ENCODE results near the gene STX5.
A peak's percentile ranks its signal among the peaks of the same experiment; 100 is the strongest.
"Not testable (repeated sequence)": the region's sequence is repeated elsewhere in the genome, so short reads cannot be mapped to it uniquely, and the experiment has no call there.

STX5 gene

DNA sequence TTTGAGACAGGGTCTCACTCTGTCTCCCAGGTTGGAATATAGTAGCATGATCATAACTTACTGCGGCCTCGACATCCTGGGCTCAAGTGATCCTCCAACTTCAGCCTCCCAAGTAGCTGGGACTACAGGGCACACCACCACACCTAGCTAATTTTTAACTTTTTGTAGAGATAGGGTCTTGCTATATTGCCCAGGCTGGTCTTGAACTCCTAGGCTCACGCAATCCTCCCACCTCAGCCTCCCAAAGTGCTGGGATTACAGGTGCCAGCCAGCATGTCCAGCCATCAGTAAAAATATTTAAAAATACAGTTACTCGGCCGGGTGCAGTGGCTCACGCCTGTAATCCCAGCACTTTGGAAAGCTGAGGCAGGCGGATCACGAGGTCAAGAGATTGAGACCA, 3.7 kb downstream of the STX5 start:
- not testable (repeated sequence) for DNase-seq

GRCh38 chr11:62823677-62824076, 8.2 kb downstream of the STX5 start:
- DNase-seq: no peak

GRCh38 chr11:62817129-62817528, 14.7 kb downstream of the STX5 start:
- no peak for DNase-seq

DNA sequence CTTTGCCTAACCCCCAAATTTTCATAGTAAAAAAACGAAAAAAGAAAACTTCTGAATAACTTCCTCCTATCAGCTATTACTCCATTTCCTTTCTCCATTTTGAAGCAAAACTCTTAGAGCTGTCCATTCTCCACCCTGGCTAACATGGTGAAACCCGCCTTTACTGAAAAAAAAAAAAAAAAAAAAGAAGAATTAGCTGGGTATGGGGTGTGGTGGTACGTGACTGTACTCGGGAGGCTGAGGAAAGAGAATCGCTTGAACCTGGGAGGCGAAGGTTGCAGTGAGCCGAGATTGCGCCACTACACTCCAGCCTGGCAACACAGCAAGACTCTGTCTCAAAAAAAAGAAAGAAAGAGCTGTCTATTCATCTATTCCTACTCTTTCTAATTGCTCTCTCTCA, 15.3 kb downstream of the STX5 start:
- peak; percentile 34 for DNase-seq

DNA sequence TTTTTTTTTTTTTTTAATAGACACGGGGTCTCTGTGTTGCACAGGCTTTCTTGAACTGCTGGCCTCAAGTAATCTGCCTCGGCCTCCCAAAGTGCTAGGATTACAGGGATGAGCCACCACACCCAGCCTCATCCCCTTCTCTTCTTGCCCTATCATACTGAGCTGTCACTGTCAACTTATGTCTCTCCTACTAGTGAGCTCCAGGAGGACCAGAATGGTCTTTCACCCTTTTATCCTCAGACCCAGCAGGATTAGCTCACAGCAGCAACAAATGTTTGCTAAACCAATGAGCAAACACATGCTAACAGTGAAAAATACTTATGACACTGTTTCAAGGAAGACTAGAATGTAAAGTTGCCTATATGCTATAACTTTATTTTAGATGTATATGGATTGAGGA, 20.2 kb downstream of the STX5 start:
- DNase-seq: no peak

- DNase-seq: no peak
Observed at GRCh38 chr11:62810748-62811147, 21.1 kb downstream of the STX5 start.

- DNase-seq: peak; percentile 26
Observed at GRCh38 chr11:62806611-62807121, 25.2 kb downstream of the STX5 start.

DNA sequence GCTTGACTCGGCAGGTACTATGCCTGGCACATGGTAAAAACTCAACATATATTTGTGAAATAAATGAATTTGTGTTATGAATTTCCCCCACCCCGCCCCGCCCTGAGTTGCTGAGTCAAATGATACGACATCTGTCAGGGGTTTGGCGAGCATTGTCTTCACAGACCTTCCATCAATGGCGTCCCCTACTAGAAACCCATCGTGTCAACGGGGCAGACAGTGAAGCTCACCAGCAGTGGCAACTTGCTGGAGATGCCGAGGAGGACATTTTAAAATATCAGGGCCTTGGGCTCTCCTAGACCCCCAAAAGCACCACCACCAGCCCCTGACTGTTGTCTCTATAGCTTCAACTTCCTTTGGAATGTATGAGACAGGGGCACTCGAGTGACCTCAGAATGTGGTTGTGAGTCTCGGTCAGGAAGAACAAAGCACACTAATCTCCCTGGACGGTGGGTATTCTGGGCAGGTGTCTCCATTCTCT, 25.9 kb downstream of the STX5 start:
- peak; percentile 59 for DNase-seq

GRCh38 chr11:62805076-62805892, 26.6 kb downstream of the STX5 start, which contains the start of gene NXF1:
Gene NXF1, minus strand, starts transcription at chr11:62805440. Its CDS starts 84 bp downstream, at chr11:62805356.
- DNase-seq: peak; percentile 97

DNA sequence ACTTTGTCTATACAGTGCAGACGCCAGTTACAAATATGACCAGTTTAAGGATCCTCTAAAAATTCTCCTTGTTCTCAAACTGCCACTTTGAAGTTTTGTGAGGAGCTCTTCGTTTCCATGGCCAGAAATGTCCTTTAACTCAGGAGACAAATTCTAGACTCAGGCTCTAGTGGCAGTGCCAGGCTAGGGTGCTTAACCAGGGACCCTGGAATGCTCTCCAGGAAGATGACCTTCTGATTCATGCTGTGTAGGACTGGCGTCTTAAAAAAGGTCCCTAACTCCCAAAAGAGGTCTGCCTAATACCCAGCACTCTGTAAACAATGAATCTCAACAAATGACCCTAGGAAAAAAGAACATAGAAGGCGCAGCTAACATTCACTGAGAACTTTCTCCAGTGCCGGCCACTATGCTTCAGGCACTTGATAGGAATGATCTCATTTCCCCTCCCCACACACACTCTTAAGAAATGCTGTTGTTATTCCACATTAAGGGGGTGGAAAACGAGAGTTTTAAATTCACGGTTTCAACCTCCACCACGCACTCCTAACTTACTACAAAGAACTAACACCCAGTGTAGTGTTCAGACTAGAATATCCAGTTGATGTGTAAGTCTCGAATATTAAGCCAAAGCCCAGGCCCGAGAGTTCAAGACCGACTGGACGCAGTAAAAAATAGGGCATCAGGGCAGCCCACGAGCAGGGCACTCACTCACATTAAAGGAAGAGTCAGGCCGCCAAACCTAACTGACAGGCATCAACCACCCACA, 27.4 kb downstream of the STX5 start:
- DNase-seq: peak; percentile 34

GRCh38 chr11:62801071-62801470, 30.8 kb downstream of the STX5 start:
- no peak for DNase-seq

- no peak for DNase-seq
Observed at GRCh38 chr11:62799486-62799885, 32.4 kb downstream of the STX5 start.

- DNase-seq: no peak
Observed at GRCh38 chr11:62796281-62796680, 35.6 kb downstream of the STX5 start.

DNA sequence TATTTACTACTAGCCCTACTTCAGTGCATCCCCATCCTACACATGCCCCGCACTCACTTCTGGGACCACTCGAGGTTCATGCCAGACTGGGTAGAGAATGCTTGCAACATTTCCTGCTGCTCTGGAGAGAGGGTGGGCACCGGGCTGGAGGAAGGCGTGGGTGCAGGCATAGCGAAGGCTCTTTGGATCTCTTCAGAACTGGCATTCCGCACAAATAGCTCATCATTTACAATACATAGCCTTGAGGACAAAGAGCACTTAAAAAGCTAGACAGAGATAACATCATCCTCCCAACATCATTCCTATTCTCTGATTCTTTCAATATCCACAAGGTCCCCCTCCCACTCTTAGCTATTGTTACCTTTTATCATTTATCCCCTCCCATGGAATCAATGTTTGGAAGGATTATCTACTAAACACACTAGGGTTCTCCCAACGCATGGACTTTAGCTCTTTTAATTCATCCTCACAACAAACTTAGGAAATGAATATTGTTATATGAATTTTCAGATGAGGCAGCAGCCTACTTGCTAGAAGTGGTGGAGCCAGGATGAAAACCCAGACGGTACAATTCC, 37.6 kb downstream of the STX5 start:
- DNase-seq: no peak

DNA sequence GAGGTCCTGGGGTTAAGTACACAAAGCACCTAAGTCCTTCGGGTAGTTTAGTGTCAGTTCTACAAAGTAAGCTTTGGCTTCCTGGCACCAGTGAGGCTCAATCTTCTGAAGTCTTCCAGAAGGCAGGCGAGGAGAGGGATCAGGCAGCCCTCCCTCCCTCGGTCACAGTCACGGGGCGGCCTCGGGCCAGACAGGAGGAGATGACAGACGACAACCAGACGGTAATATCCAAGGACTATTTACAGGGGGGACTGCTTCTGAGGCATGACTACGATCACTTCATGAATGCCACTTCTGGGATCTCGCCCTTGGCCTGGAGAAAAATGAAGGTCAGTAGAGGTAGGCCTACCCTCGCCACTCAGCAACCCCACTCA, 39.7 kb downstream of the STX5 start:
- DNase-seq: no peak

DNA sequence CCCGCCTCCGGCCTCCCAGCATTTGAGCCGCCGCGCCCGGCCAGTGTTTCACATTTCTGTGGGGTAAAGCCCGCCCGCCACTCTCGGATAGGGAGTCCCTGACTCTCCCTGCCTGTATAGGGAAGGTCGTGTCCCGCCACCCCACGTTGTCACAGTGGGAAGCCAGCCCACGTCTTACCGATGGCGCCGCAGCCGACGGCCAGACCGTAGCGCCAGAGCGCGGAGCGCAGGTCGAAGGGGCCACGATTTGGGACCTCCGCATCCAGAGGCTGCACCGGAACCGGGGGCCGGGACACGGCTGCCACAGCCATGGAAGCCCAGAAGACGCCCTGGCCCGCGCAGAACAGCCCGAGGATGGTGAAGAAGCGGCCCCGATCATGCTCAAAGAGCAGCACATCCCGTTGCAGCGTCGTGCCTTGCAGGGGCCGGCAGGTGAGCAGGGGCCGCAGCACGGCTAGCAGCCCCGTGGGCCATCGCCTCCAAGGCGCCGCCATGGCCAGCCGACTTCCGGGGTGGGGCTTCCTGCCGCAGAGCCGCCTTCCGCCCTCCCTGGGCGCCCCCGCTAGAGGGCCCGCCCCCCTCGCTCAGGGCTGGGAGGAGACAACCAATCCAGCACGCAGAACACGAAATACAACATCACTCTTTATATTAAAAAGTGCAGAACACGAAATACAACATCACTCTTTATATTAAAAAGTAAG, 40.2 kb downstream of the STX5 start, which contains the start of gene TMEM223:
TMEM223 (minus strand) TSS at position 506 of the 701 bp plus-strand sequence; CDS start at position 494, 12 bp downstream.
- DNase-seq: peak; percentile 96

DNA sequence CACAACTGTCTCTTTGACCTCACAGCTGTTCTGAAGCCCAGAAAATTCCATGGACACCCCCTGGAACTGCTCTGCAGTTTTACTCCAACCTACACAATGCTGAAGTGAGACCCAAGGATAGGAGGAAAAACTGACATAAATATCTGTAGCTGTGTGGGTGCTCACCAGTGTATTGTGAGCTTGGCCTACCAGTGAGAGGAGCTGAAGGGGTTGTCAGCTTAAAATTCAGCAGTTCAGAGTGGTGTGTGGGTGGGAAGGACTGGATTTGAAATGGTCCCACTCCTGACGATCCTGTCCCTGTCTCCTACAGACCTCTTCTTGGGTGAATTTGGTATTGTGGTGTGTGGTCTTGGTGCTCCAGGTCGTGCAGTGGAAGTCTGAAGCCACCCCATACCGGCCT, 42.3 kb downstream of the STX5 start:
- no peak for DNase-seq

DNA sequence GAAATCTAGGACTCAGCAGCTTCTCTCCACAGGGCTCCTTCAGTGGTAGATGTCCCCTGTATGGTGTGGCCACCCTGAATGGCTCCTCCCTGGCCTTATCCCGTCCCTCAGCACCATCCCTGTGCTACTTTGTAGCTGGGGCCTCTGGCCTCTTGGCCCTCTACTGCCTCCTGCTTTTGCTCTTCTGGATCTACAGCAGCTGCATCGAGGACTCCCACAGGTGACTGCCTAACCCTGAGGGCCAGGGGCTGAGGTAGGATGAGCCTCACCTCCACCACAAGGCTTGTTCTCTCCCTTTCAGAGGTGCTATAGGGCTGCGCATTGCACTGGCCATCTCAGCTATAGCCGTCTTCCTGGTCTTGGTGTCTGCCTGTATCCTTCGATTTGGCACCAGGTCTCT, 42.9 kb downstream of the STX5 start:
- no peak for DNase-seq

GRCh38 chr11:62787005-62787759, 44.7 kb downstream of the STX5 start, which contains the start of gene TMEM179B:
Gene TMEM179B, plus strand, starts transcription at chr11:62787402. Its CDS starts 30 bp downstream, at chr11:62787432.
- DNase-seq: peak; percentile 100

DNA sequence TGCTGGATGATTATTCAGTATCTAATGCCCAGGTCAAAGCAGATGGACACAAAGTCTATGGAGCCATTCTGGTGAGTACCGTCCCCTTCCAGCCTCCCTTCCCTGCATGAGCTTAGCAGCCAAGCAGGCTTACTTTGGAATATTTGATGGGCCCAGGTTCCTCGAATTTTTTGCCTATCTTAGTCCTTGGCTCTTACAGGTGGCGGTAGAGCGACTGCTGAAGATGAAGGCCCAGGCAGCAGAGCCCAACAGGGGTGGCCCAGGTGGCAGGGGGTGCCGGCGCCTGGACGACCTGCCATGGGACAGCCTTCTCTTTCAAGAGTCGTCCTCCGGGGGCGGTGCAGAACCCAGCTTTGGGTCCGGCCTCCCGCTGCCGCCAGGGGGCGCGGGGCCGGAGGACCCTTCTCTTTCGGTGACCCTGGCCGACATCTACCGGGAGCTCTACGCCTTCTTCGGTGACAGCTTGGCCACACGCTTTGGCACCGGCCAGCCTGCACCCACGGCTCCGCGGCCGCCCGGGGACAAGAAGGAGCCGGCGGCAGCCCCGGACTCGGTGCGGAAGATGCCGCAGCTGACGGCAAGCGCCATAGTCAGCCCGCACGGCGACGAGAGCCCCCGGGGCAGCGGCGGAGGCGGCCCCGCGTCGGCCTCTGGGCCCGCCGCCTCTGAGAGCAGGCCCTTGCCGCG, 45.4 kb downstream of the STX5 start:
- DNase-seq: peak; percentile 95

- no peak for DNase-seq
Observed at GRCh38 chr11:62782753-62783152, 49.1 kb downstream of the STX5 start.

All from hematopoietic multipotent progenitor cell treated with erythropoietin and hydrocortisone succinate and interleukin-3 and kit ligand, for 4 days (in vitro differentiated cells).